PC-3 (cell line): Measurements from ENCODE around the gene FAM114A1.

Experiments
- CTCF ChIP-seq: fragments of 300-600 bp; sonication (generic); conservative IDR thresholded peaks from 2 replicates; pipeline ENCODE4 v1.5.1; 2017; ENCODE audit warnings: antibody characterized with exemption, low read depth, mild to moderate bottlenecking, low read length
- EZH2phosphoT487 ChIP-seq: fragments of 300-600 bp; sonication (generic); IDR thresholded peaks from 2 replicates; pipeline ENCODE4 v1.6.1; 2018; ENCODE audit warnings: mild to moderate bottlenecking, antibody characterized with exemption, low read length, borderline replicate concordance

GRCh38 chr4:38837334-38837733 lies 30.3 kb upstream of the FAM114A1 start:
- TF ChIP-seq EZH2phosphoT487 (no peak), CTCF (no peak)
